ENCODE results near the gene NXPH2.

- TF ChIP-seq POLR2A (IDR thresholded peaks at IDR 0.05; ENCODE audit: low read depth, low read length), result no peak
- TF ChIP-seq TAF1 (IDR thresholded peaks at IDR 0.05; ENCODE audit: borderline replicate concordance, low read depth, low read length), result no peak
Observed at GRCh38 chr2:138829326-138829919, 49.2 kb upstream of the NXPH2 start.
